ENCODE data around the gene UBE2J2.

Gene UBE2J2

DNA sequence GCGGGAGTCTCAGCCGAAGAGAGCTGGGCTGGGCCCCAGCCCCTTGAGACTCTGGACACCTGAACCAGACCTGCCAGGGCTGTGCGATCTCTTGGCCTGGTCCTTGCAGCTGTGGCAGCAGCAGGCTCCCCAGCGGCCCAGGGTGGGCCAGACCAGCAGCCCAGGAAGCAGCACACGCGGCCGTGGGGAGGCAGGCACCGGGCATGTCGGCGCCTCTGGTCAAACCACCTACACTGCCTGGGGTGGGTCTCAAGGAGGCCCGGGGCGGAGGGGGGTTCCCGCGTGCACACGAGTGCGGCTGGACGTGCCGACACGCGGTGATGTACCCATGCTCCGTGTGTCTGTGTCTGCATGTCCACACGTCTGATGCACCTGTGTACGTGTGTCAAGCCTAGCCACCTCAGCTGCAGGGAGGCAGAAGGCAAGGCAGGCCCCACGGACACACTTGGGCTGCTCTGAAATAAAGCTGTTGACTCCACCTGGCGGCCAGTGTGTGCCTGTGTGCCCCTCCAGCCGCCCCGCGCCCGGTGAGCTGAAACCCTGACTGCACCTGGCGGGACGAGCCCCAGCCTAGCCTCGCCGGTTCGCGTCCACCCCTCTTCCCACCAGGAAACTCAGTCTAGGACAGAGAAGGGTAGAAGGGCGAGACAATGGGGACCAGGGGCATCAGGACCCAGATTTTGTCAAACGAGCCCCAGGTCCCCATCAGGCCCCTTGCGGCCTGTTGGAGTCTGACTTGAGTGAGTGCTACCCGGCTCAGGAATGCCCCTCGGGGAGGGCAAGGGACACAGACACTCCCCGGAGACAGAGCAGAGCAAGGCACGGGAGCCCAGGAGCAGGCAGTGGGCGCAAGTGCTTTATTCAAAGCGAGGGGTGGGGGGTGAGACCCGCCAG is 18.1 kb upstream of the UBE2J2 start:
- no peak overlapping the region for H3K4me3 ChIP-seq (ENCODE audit: low read length)

DNA sequence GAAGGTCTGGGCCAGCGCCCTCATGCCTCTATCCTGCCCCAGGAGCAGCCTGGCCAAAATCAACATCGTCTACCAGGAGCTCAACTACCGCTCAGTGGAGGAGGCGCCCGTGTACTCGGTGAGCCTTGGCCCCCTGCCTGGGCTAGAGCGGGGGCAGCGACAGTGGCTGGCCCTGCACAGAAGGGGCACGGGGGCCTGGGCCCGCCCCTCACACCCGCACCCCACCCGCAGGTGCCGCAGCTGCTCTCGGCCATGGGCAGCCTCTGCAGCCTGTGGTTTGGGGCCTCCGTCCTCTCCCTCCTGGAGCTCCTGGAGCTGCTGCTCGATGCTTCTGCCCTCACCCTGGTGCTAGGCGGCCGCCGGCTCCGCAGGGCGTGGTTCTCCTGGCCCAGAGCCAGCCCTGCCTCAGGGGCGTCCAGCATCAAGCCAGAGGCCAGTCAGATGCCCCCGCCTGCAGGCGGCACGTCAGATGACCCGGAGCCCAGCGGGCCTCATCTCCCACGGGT is 17.4 kb upstream of the UBE2J2 start:
- no peak overlapping the region for H3K4me3 ChIP-seq (ENCODE audit: low read length)
- H3K27ac ChIP-seq (ENCODE audit: low read length) = no peak overlapping the region
- no peak overlapping the region for H3K9ac ChIP-seq (ENCODE audit: low read depth, low read length)

More for the DNA sequence above, 18.1 kb upstream of the UBE2J2 start:
- no peak overlapping the region for H3K27ac ChIP-seq (ENCODE audit: low read length)
- H3K9me3 ChIP-seq (ENCODE audit: insufficient read depth, low read depth, low read length) = no peaks in the 10 kb centered on the region
- H3K36me3 ChIP-seq (ENCODE audit: insufficient read depth, low read depth, low read length) = no peaks in the 10 kb centered on the region
- H3K4me1 ChIP-seq (ENCODE audit: insufficient read depth, low read length) = no peaks in the 10 kb centered on the region
- no peak overlapping the region for H3K9ac ChIP-seq (ENCODE audit: low read depth, low read length)
- H3K27me3 ChIP-seq (ENCODE audit: insufficient read depth, low read length) = no peaks in the 10 kb centered on the region

DNA sequence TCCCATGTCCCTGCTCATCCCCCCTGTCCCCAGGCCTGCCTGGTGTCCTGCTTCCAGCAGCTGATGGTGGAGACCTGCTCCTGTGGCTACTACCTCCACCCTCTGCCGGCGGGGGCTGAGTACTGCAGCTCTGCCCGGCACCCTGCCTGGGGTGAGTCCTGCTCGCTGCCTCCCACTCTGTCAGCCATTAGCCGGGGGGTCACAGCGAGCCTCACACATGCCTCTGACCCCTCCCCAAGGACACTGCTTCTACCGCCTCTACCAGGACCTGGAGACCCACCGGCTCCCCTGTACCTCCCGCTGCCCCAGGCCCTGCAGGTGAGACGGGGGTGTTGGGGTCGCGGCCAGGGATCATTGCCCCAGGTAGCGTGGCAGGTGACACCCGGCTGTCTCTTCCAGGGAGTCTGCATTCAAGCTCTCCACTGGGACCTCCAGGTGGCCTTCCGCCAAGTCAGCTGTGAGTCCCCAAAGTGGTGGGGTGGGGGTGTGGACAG is 16.6 kb upstream of the UBE2J2 start:
- H3K4me1 ChIP-seq (ENCODE audit: insufficient read depth, low read length) = no peaks in the 10 kb centered on the region
- H3K27me3 ChIP-seq (ENCODE audit: insufficient read depth, low read length) = no peaks in the 10 kb centered on the region
- no peaks in the 10 kb centered on the region for H3K9me3 ChIP-seq (ENCODE audit: insufficient read depth, low read depth, low read length)
- H3K9ac ChIP-seq (ENCODE audit: low read depth, low read length) = no peak overlapping the region
- no peak overlapping the region for H3K27ac ChIP-seq (ENCODE audit: low read length)
- H3K4me3 ChIP-seq (ENCODE audit: low read length) = no peak overlapping the region
- H3K36me3 ChIP-seq (ENCODE audit: insufficient read depth, low read depth, low read length) = no peaks in the 10 kb centered on the region

More for the DNA sequence above, 17.4 kb upstream of the UBE2J2 start:
- H3K27me3 ChIP-seq (ENCODE audit: insufficient read depth, low read length) = no peaks in the 10 kb centered on the region
- no peaks in the 10 kb centered on the region for H3K9me3 ChIP-seq (ENCODE audit: insufficient read depth, low read depth, low read length)
- no peaks in the 10 kb centered on the region for H3K4me1 ChIP-seq (ENCODE audit: insufficient read depth, low read length)
- H3K36me3 ChIP-seq (ENCODE audit: insufficient read depth, low read depth, low read length) = no peaks in the 10 kb centered on the region

DNA sequence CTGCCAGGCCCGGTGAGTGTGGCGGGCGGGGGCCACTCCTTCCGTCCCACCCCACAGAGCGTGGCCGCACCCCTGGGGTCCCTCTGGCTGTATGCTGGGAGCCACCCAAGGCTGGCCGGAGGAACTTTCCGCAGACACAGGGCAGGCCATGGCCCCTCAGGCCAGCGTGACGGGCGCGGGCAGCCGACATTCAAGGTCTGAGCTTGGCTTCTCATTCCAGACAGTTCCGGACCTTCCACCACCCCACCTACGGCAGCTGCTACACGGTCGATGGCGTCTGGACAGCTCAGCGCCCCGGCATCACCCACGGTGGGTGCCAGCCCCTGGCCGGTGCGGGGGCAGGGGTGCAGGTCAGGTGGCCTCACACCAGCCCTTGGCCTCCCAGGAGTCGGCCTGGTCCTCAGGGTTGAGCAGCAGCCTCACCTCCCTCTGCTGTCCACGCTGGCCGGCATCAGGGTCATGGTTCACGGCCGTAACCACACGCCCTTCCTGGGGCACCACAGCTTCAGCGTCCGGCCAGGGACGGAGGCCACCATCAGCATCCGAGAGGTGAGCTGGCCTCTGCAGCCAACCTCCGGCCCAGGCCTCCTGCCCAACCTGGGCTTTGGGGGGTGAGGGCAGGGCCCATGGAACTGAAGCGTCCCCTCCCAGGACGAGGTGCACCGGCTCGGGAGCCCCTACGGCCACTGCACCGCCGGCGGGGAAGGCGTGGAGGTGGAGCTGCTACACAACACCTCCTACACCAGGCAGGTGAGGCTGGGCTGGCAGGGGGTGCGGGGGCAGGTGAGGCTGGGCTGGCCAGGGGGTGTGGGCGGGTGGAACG is 13.8 kb upstream of the UBE2J2 start:
- no peak overlapping the region for H3K4me3 ChIP-seq (ENCODE audit: low read length)
- no peaks in the 10 kb centered on the region for H3K4me1 ChIP-seq (ENCODE audit: insufficient read depth, low read length)
- H3K36me3 ChIP-seq (ENCODE audit: insufficient read depth, low read depth, low read length) = no peaks in the 10 kb centered on the region
- H3K27ac ChIP-seq (ENCODE audit: low read length) = no peak overlapping the region
- H3K9ac ChIP-seq (ENCODE audit: low read depth, low read length) = no peak overlapping the region
- no peaks in the 10 kb centered on the region for H3K27me3 ChIP-seq (ENCODE audit: insufficient read depth, low read length)
- H3K9me3 ChIP-seq (ENCODE audit: insufficient read depth, low read depth, low read length) = no peaks in the 10 kb centered on the region

DNA sequence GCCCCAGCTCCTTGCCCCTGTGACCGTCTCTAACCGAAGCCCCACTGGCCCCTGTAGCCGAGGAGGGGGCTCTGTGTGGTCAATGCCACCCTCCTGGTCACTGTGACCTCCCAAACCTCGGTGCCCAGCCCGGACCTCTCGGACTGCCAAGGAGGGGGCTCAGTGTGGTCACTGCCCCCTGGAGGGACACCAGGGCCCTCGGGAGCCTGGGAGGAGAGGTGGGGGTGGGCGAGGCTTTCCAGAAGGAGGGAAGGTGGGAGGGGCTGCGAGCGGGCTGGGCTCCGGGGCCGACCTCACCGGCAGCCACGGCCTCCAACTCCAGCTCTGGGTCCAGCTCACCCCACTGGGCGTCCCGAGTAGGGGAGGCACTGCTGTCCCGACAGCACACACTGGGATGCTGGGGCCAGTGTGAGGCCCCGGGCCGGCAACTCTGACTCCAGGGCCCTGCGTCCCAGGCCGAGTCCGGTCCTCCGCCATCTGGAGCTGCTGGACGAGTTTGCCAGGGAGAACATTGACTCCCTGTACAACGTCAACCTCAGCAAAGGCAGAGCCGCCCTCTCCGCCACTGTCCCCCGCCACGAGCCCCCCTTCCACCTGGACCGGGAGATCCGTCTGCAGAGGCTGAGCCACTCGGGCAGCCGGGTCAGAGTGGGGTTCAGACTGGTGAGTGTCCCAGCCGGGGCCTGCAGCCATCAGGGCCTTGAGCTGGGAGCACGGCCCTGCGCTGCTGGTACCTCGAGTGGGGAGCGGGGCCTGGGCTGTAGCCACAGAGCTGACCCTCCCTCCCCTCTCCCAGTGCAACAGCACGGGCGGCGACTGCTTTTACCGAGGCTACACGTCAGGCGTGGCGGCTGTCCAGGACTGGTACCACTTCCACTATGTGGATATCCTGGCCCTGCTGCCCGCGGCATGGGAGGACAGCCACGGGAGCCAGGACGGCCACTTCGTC is 12.9 kb upstream of the UBE2J2 start:
- Histone ChIP-seq H3K27ac (ENCODE audit: low read length) (no peak overlapping the region), H3K9me3 (ENCODE audit: insufficient read depth, low read depth, low read length) (no peaks in the 10 kb centered on the region), H3K9ac (ENCODE audit: low read depth, low read length) (no peak overlapping the region), H3K27me3 (ENCODE audit: insufficient read depth, low read length) (no peaks in the 10 kb centered on the region), H3K4me3 (ENCODE audit: low read length) (no peak overlapping the region), H3K4me1 (ENCODE audit: insufficient read depth, low read length) (no peaks in the 10 kb centered on the region), H3K36me3 (ENCODE audit: insufficient read depth, low read depth, low read length) (no peaks in the 10 kb centered on the region)

DNA sequence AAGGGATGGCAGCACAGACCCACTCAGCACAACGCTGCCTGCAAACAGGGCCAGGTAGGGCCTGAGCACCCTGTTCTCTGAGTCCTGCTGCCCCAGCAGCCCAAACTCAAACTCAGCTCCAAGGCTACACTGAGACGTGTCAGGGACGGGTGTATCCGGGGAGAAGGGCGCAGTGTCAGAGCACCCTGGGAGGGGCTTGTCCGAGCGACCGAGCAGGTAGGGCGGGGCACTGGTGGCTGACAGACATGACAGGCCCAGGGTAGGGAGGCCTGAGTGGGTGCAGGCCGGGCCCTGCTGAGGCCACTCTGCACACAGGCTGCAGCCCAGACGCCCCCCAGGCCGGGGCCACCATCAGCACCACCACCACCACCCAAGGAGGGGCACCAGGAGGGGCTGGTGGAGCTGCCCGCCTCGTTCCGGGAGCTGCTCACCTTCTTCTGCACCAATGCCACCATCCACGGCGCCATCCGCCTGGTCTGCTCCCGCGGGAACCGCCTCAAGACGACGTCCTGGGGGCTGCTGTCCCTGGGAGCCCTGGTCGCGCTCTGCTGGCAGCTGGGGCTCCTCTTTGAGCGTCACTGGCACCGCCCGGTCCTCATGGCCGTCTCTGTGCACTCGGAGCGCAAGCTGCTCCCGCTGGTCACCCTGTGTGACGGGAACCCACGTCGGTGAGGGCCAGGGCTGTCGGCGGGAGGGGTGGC is 12.1 kb upstream of the UBE2J2 start:
- H3K4me1 ChIP-seq (ENCODE audit: insufficient read depth, low read length) = no peaks in the 10 kb centered on the region

DNA sequence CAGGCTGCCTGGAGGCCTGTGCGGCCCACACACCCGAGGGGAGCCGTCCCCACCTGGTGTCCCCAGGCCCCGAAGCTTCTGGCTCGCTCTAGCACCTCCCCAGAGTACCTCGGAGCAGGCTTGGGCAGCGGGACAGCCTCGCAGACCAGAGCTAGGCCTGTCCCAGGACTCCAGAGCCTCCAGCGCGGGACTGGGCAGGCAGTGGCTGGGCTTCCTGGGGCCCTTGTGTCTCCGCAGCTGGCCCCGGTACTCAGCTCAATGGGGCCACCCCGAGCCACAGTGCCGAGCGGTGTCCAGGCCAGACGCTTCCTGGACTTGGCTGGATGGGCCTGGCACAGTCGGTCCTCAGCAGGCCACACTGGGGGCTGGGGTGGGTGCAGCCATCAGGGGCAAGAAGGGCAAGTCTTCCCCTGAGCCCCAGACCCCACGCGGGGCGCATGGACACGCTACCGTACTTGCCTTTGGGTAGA is 11.5 kb upstream of the UBE2J2 start:
- Histone ChIP-seq H3K9me3 (ENCODE audit: insufficient read depth, low read depth, low read length) (no peaks in the 10 kb centered on the region), H3K27me3 (ENCODE audit: insufficient read depth, low read length) (no peaks in the 10 kb centered on the region), H3K4me3 (ENCODE audit: low read length) (no peak overlapping the region), H3K36me3 (ENCODE audit: insufficient read depth, low read depth, low read length) (no peaks in the 10 kb centered on the region), H3K4me1 (ENCODE audit: insufficient read depth, low read length) (no peaks in the 10 kb centered on the region), H3K9ac (ENCODE audit: low read depth, low read length) (no peak overlapping the region), H3K27ac (ENCODE audit: low read length) (no peak overlapping the region)

More for the DNA sequence above, 12.1 kb upstream of the UBE2J2 start:
- Histone ChIP-seq H3K36me3 (ENCODE audit: insufficient read depth, low read depth, low read length) (no peaks in the 10 kb centered on the region), H3K9ac (ENCODE audit: low read depth, low read length) (no peak overlapping the region), H3K27ac (ENCODE audit: low read length) (no peak overlapping the region), H3K4me3 (ENCODE audit: low read length) (no peak overlapping the region), H3K9me3 (ENCODE audit: insufficient read depth, low read depth, low read length) (no peaks in the 10 kb centered on the region), H3K27me3 (ENCODE audit: insufficient read depth, low read length) (no peaks in the 10 kb centered on the region)

DNA sequence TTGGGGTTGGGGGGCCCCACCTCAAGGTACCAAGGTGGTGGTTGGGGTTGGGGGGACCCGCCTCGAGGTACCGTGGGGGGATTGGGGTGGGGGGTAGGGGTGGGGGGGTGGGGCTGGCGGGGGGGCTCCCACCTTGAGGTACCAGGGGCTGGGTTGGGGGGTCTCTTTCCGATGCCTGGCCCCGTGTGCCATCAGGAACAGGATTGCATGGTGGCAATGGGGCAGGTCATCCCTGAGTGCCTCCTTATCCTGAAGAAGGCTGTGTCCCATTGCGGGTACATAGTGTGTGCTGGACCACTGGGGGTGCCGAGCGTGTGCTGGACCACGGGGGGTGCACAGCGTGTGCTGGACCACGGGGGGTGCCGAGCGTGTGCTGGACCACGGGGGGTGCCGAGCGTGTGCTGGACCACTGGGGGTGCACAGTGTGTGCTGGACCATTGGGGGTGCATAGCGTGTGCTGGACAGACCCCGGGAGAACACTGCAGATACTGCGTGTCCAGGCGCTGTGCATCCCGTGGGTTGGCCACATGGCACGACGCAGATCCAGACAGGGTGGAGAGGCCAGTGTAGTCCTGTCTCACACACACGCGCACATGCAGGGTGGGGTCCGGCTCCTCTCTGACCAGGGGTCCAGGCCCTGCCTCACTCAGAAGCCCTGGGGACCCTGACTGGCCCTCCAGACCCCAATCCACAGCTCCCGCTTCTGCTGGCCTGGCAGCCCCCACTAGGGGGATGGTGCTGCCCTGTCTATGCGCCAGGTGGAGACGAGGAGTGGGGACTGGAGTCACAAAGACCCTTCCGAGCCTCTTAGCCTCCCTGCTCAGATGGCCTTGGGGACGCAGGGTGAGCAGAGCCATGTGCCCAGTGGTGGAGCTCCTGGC is 10.8 kb upstream of the UBE2J2 start:
- Histone ChIP-seq H3K36me3 (ENCODE audit: insufficient read depth, low read depth, low read length) (no peaks in the 10 kb centered on the region), H3K27me3 (ENCODE audit: insufficient read depth, low read length) (no peaks in the 10 kb centered on the region), H3K9me3 (ENCODE audit: insufficient read depth, low read depth, low read length) (no peaks in the 10 kb centered on the region), H3K4me3 (ENCODE audit: low read length) (no peak overlapping the region), H3K27ac (ENCODE audit: low read length) (no peak overlapping the region), H3K4me1 (ENCODE audit: insufficient read depth, low read length) (no peaks in the 10 kb centered on the region), H3K9ac (ENCODE audit: low read depth, low read length) (no peak overlapping the region)

DNA sequence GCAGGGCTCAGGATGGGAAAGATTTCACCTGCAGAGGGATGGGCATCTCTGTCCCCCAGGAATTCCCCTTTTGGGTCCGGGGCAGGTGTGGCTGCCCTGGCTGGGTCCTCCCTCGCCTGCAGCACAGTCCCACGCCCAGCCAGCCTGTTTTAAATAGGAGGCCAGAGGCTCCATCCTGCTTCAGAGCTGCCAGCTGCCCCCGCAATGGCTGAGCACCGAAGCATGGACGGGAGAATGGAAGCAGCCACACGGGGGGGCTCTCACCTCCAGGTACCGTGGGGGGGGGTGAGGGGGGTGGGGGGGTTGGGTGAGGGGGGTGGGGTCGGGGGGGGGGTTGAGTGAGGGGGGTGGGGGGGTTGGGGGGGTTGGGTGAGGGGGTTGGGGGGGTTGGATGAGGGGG is 10.2 kb upstream of the UBE2J2 start:
- Histone ChIP-seq H3K9me3 (ENCODE audit: insufficient read depth, low read depth, low read length) (no peaks in the 10 kb centered on the region), H3K4me3 (ENCODE audit: low read length) (no peak overlapping the region), H3K4me1 (ENCODE audit: insufficient read depth, low read length) (no peaks in the 10 kb centered on the region), H3K9ac (ENCODE audit: low read depth, low read length) (no peak overlapping the region), H3K36me3 (ENCODE audit: insufficient read depth, low read depth, low read length) (no peaks in the 10 kb centered on the region), H3K27me3 (ENCODE audit: insufficient read depth, low read length) (no peaks in the 10 kb centered on the region), H3K27ac (ENCODE audit: low read length) (no peak overlapping the region)

DNA sequence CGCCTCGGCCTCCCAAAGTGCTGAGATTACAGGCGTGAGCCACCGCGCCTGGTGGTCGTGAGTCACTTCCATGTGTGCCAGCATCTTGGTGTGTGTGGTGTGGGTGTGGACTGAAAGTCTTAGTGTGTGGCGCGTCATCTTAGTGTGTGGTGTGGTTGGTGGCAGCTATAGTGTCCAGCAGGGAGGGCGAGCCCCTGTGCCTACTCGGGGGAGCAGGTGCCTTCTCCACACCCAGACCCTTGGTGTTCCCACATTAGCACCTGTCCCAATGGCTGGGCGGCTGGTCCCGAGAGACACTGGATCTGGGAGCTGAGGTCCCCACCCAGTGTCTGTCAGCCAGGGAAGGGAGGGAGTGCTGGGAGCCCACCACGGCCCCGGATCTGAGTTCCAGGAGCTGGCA is 9.3 kb upstream of the UBE2J2 start:
- Histone ChIP-seq H3K9me3 (ENCODE audit: insufficient read depth, low read depth, low read length) (no peaks in the 10 kb centered on the region), H3K36me3 (ENCODE audit: insufficient read depth, low read depth, low read length) (no peaks in the 10 kb centered on the region), H3K27ac (ENCODE audit: low read length) (no peak overlapping the region), H3K9ac (ENCODE audit: low read depth, low read length) (no peak overlapping the region), H3K27me3 (ENCODE audit: insufficient read depth, low read length) (no peaks in the 10 kb centered on the region), H3K4me1 (ENCODE audit: insufficient read depth, low read length) (no peaks in the 10 kb centered on the region), H3K4me3 (ENCODE audit: low read length) (no peak overlapping the region)

All from iPS-20b (cell line).